Activated T-helper 1 cell treated with anti-CD3 and anti-CD28 coated beads, Interleukin-2, amount 50 U/mL, for 16 hours (primary cell): ENCODE data around the gene ADD1.

ENCODE experiments used
- DNase-seq, 2 donors: peaks; one replicate each; pipeline ENCODE4 v3.0.0-alpha.2; 2020; ENCODE audit warnings: low read depth in 1 of 2, low spot score in 1 of 2

ADD1 gene

GRCh38 chr4:2879026-2879425 is 35.4 kb downstream of the ADD1 start:
- DNase-seq: no peak

GRCh38 chr4:2881431-2881830 is 37.8 kb downstream of the ADD1 start:
- no peak for DNase-seq

GRCh38 chr4:2882341-2882740 is 38.7 kb downstream of the ADD1 start:
- no peak for DNase-seq

- no peak for DNase-seq
Observed at GRCh38 chr4:2886161-2886560, 42.5 kb downstream of the ADD1 start.

- DNase-seq: no peak
Observed at GRCh38 chr4:2886622-2887021, 43.0 kb downstream of the ADD1 start.

GRCh38 chr4:2887343-2887742 is 43.7 kb downstream of the ADD1 start:
- no peak for DNase-seq

GRCh38 chr4:2888886-2889285 is 45.2 kb downstream of the ADD1 start:
- no peak for DNase-seq

GRCh38 chr4:2891294-2891693 is 47.6 kb downstream of the ADD1 start:
- no peak for DNase-seq

GRCh38 chr4:2893772-2894171 is 50.1 kb downstream of the ADD1 start:
- no peak for DNase-seq

GRCh38 chr4:2898001-2898400 is 54.4 kb downstream of the ADD1 start:
- DNase-seq: no peak

GRCh38 chr4:2900741-2901140 is 57.1 kb downstream of the ADD1 start:
- DNase-seq: no peak

GRCh38 chr4:2901186-2901585 is 57.5 kb downstream of the ADD1 start:
- DNase-seq: no peak

- no peak for DNase-seq
Observed at GRCh38 chr4:2902126-2902525, 58.5 kb downstream of the ADD1 start.

GRCh38 chr4:2905544-2905943 is 61.9 kb downstream of the ADD1 start:
- no peak for DNase-seq

- no peak for DNase-seq
Observed at GRCh38 chr4:2906218-2906617, 62.6 kb downstream of the ADD1 start.

GRCh38 chr4:2907226-2907625 is 63.6 kb downstream of the ADD1 start:
- no peak for DNase-seq

- no peak for DNase-seq
Observed at GRCh38 chr4:2907706-2908293, 64.2 kb downstream of the ADD1 start.

GRCh38 chr4:2908686-2909085 is 65.0 kb downstream of the ADD1 start:
- no peak for DNase-seq

- DNase-seq: no peak
Observed at GRCh38 chr4:2909583-2909982, 65.9 kb downstream of the ADD1 start.

- no peak for DNase-seq
Observed at GRCh38 chr4:2910409-2910808, 66.8 kb downstream of the ADD1 start.

GRCh38 chr4:2911868-2912267 is 68.2 kb downstream of the ADD1 start:
- no peak for DNase-seq

GRCh38 chr4:2913168-2913567 is 69.5 kb downstream of the ADD1 start:
- no peak for DNase-seq

- no peak for DNase-seq
Observed at GRCh38 chr4:2914256-2915126, 70.8 kb downstream of the ADD1 start.
